ENCODE data around the gene RCAN3.

Gene RCAN3

GRCh38 chr1:24500448-24501048 is 2.1 kb upstream of the RCAN3 start:
- H4K20me1 ChIP-seq (ENCODE audit: insufficient read depth, low read length): no peaks in the 10 kb centered on the region
- H3K36me3 ChIP-seq (replicated peaks; ENCODE audit: insufficient read depth, low read length): no peaks in the 10 kb centered on the region
- no peak for TF ChIP-seq EZH2 (optimal IDR thresholded peaks at IDR 0.05; ENCODE audit: low read depth, low read length)
- TF ChIP-seq EZH2phosphoT487 (IDR thresholded peaks at IDR 0.05; ENCODE audit: low read length): no peak
- TF ChIP-seq CTCF (IDR thresholded peaks at IDR 0.05; ENCODE audit: low read length): no peak
- H3F3A ChIP-seq (ENCODE audit: insufficient read depth, low read length): peaks cover 19% of the 10 kb centered on the region
- peaks cover 16% of the 10 kb centered on the region for H3K4me1 ChIP-seq (ENCODE audit: low read length)
- no peak for DNase-seq
- no peaks in the 10 kb centered on the region for H3K27me3 ChIP-seq (replicated peaks; ENCODE audit: insufficient read depth, low read length)
- H3K27ac ChIP-seq (ENCODE audit: low read length): no peak overlapping the region
- H2AFZ ChIP-seq (ENCODE audit: low read length): 0 out of 2 replicates have a peak overlapping the region, but pooled peaks have one; percentile 94
- H3K9me2 ChIP-seq (replicated peaks; ENCODE audit: insufficient read depth, low read length): no peaks in the 10 kb centered on the region
- H3K4me2 ChIP-seq (ENCODE audit: low read depth, low read length): no peak overlapping the region
- H3K9me3 ChIP-seq (replicated peaks; ENCODE audit: insufficient read depth, low read length): no peaks in the 10 kb centered on the region
- no peak overlapping the region for H3K4me3 ChIP-seq (ENCODE audit: low read length)
- no peak overlapping the region for H3K9ac ChIP-seq (ENCODE audit: low read length)
- H3K79me2 ChIP-seq (ENCODE audit: low read length): no peaks in the 10 kb centered on the region

GRCh38 chr1:24501371-24502064 is 1.1 kb upstream of the RCAN3 start:
- Histone ChIP-seq H3K36me3 (replicated peaks; ENCODE audit: insufficient read depth, low read length) (no peaks in the 10 kb centered on the region), H4K20me1 (ENCODE audit: insufficient read depth, low read length) (no peaks in the 10 kb centered on the region), H3K79me2 (ENCODE audit: low read length) (no peaks in the 10 kb centered on the region), H3K4me3 (ENCODE audit: low read length) (peak overlapping the region; percentile 83), H3K27ac (ENCODE audit: low read length) (peak overlapping the region; percentile 75; the same call in 1 of the 2 replicates), H3K9me3 (replicated peaks; ENCODE audit: insufficient read depth, low read length) (no peaks in the 10 kb centered on the region), H3K9me2 (replicated peaks; ENCODE audit: insufficient read depth, low read length) (no peaks in the 10 kb centered on the region), H2AFZ (ENCODE audit: low read length) (peak overlapping the region; percentile 94), H3K27me3 (replicated peaks; ENCODE audit: insufficient read depth, low read length) (no peaks in the 10 kb centered on the region), H3K4me2 (ENCODE audit: low read depth, low read length) (peak overlapping the region; percentile 89), H3K9ac (ENCODE audit: low read length) (peak overlapping the region; percentile 87), H3K4me1 (ENCODE audit: low read length) (peaks cover 16% of the 10 kb centered on the region), H3F3A (ENCODE audit: insufficient read depth, low read length) (peaks cover 19% of the 10 kb centered on the region)
- no peak for TF ChIP-seq EZH2 (optimal IDR thresholded peaks at IDR 0.05; ENCODE audit: low read depth, low read length)
- no peak for TF ChIP-seq EZH2phosphoT487 (IDR thresholded peaks at IDR 0.05; ENCODE audit: low read length)
- TF ChIP-seq CTCF (IDR thresholded peaks at IDR 0.05; ENCODE audit: low read length): no peak
- peak; percentile 76 for DNase-seq

- no peaks in the 10 kb centered on the region for H3K79me2 ChIP-seq (ENCODE audit: low read length)
- no peak for TF ChIP-seq EZH2 (optimal IDR thresholded peaks at IDR 0.05; ENCODE audit: low read depth, low read length)
- no peak for TF ChIP-seq EZH2phosphoT487 (IDR thresholded peaks at IDR 0.05; ENCODE audit: low read length)
- TF ChIP-seq CTCF (IDR thresholded peaks at IDR 0.05; ENCODE audit: low read length): no peak
- peak overlapping the region; percentile 75; the same call in 1 of the 2 replicates for H3K27ac ChIP-seq (ENCODE audit: low read length)
- peak overlapping the region; percentile 94 for H2AFZ ChIP-seq (ENCODE audit: low read length)
- peak overlapping the region; percentile 87 for H3K9ac ChIP-seq (ENCODE audit: low read length)
- H3K36me3 ChIP-seq (replicated peaks; ENCODE audit: insufficient read depth, low read length): no peaks in the 10 kb centered on the region
- peaks cover 19% of the 10 kb centered on the region for H3F3A ChIP-seq (ENCODE audit: insufficient read depth, low read length)
- peaks cover 16% of the 10 kb centered on the region for H3K4me1 ChIP-seq (ENCODE audit: low read length)
- H3K4me2 ChIP-seq (ENCODE audit: low read depth, low read length): peak overlapping the region; percentile 89
- DNase-seq: peak; percentile 76
- H3K9me3 ChIP-seq (replicated peaks; ENCODE audit: insufficient read depth, low read length): no peaks in the 10 kb centered on the region
- no peaks in the 10 kb centered on the region for H4K20me1 ChIP-seq (ENCODE audit: insufficient read depth, low read length)
- no peaks in the 10 kb centered on the region for H3K27me3 ChIP-seq (replicated peaks; ENCODE audit: insufficient read depth, low read length)
- peak overlapping the region; percentile 83 for H3K4me3 ChIP-seq (ENCODE audit: low read length)
- H3K9me2 ChIP-seq (replicated peaks; ENCODE audit: insufficient read depth, low read length): no peaks in the 10 kb centered on the region
These were observed 449 bp upstream of the RCAN3 start for GRCh38 chr1:24502065-24502708.

Data from MM.1S (cell line).